ENCODE data around the gene CATSPERB.

- TF ChIP-seq CTCF (conservative IDR thresholded peaks at IDR 0.05; ENCODE audit: low read depth in 2 of 2) (no peak), CREB1 (CRISPR knock-in tag; IDR thresholded peaks at IDR 0.05; ENCODE audit: low read depth) (no peak), EZH2 (IDR thresholded peaks at IDR 0.05; ENCODE audit: low read depth, unreplicated experiment) (no peak), EZH2phosphoT487 (IDR thresholded peaks at IDR 0.05; ENCODE audit: unreplicated experiment) (no peak), POLR2AphosphoS5 (IDR thresholded peaks at IDR 0.05; ENCODE audit: low read depth) (no peak), ZNF331 (CRISPR knock-in tag; IDR thresholded peaks at IDR 0.05; ENCODE audit: low read depth) (no peak), JUNB (IDR thresholded peaks at IDR 0.05; ENCODE audit: unreplicated experiment) (no peak)
- TF ChIP-seq, protein P1, sequence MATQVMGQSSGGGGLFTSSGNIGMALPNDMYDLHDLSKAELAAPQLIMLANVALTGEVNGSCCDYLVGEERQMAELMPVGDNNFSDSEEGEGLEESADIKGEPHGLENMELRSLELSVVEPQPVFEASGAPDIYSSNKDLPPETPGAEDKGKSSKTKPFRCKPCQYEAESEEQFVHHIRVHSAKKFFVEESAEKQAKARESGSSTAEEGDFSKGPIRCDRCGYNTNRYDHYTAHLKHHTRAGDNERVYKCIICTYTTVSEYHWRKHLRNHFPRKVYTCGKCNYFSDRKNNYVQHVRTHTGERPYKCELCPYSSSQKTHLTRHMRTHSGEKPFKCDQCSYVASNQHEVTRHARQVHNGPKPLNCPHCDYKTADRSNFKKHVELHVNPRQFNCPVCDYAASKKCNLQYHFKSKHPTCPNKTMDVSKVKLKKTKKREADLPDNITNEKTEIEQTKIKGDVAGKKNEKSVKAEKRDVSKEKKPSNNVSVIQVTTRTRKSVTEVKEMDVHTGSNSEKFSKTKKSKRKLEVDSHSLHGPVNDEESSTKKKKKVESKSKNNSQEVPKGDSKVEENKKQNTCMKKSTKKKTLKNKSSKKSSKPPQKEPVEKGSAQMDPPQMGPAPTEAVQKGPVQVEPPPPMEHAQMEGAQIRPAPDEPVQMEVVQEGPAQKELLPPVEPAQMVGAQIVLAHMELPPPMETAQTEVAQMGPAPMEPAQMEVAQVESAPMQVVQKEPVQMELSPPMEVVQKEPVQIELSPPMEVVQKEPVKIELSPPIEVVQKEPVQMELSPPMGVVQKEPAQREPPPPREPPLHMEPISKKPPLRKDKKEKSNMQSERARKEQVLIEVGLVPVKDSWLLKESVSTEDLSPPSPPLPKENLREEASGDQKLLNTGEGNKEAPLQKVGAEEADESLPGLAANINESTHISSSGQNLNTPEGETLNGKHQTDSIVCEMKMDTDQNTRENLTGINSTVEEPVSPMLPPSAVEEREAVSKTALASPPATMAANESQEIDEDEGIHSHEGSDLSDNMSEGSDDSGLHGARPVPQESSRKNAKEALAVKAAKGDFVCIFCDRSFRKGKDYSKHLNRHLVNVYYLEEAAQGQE (IDR thresholded peaks at IDR 0.05; ENCODE audit: unreplicated experiment): no peak
These were observed 14.9 kb downstream of the CATSPERB start for GRCh38 chr14:91716999-91717398.

Measured in GM23338 (cell line).